Spleen (tissue), 7 donors: ENCODE measurements around the gene MBNL2.

Experiments used
- POLR2A ChIP-seq, 3 donors: fragments of 450-650 bp; IDR thresholded peaks; one replicate each; pipeline ENCODE4 v1.5.1; 2017; ENCODE audit warnings: antibody characterized with exemption in 3 of 3, mild to moderate bottlenecking in 1 of 3
- TF ChIP-seq, protein P1 (sequence below), 11 experiments: fragments of 200-600 bp in 7 of 11; fragments of 450-650 bp in 4 of 11; sonication (generic) in 4 of 11; IDR thresholded peaks in 8 of 11; conservative IDR thresholded peaks in 3 of 11; 1 replicate in 7 of 11; 2 replicates in 4 of 11; pipeline versions ENCODE4 v1.4.0 to v1.8.0; 2016 to 2021; ENCODE audit warnings: antibody characterized with exemption in 11 of 11, inconsistent platforms in 4 of 11, mild to moderate bottlenecking in 1 of 11
- donor health status: DM: no; HTN: no; CAD: no; lungs with moderate emphysema.
- donor health status: DM: no; HTN: no; CAD: no.
- donor health status: DM: no; HTN: no; CAD: no.

DNA sequence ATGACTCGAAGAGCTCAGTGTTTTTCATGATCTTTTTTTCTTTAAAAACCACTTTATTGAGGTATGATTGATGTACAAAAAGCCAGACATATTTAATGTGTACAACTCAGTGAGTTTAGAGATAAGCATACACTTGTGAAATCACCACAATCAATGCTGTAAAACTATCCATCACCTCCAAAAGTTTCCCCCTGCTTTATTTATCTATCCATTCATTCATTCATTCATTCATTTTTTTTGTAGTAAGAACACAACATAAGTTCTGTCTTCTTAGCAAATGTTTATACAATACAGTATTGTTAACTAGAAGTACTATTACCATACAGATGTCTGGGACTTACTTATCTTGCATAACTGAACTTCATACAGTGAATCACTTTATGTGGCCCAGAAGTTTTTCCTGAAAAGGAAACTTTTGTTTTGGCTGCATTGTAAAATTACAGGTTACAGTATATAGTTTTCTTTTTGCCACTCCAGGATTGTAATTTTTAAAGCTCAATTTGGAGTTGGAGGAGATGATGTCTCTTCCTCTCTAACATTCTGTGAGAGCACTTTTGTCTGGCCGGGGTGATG lies 218.6 kb downstream of the MBNL2 start:
- no peak for TF ChIP-seq POLR2A (IDR thresholded peaks at IDR 0.05)
- TF ChIP-seq, protein P1, sequence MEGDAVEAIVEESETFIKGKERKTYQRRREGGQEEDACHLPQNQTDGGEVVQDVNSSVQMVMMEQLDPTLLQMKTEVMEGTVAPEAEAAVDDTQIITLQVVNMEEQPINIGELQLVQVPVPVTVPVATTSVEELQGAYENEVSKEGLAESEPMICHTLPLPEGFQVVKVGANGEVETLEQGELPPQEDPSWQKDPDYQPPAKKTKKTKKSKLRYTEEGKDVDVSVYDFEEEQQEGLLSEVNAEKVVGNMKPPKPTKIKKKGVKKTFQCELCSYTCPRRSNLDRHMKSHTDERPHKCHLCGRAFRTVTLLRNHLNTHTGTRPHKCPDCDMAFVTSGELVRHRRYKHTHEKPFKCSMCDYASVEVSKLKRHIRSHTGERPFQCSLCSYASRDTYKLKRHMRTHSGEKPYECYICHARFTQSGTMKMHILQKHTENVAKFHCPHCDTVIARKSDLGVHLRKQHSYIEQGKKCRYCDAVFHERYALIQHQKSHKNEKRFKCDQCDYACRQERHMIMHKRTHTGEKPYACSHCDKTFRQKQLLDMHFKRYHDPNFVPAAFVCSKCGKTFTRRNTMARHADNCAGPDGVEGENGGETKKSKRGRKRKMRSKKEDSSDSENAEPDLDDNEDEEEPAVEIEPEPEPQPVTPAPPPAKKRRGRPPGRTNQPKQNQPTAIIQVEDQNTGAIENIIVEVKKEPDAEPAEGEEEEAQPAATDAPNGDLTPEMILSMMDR (IDR thresholded peaks at IDR 0.05 in 8 of 11, conservative IDR thresholded peaks at IDR 0.05 in 3 of 11): no peak
